ENCODE data around the gene C1orf21.

Gene C1orf21

GRCh38 chr1:184387476-184388318 is 868 bp downstream of the C1orf21 start:
- DNase-seq = peak; percentile 21 to 63 (median 40)

- DNase-seq = peak; percentile 12 to 46 (median 27)
Observed at GRCh38 chr1:184388319-184388889, 1.6 kb downstream of the C1orf21 start.

GRCh38 chr1:184388971-184389370 is 2.1 kb downstream of the C1orf21 start:
- DNase-seq = peak; percentile 7 to 53 (median 30)

GRCh38 chr1:184389446-184389845 is 2.6 kb downstream of the C1orf21 start:
- DNase-seq = no peak

GRCh38 chr1:184390889-184391288 is 4.1 kb downstream of the C1orf21 start:
- peak in 1 of 4 experiments; percentile 11 for DNase-seq

GRCh38 chr1:184392067-184392466 is 5.2 kb downstream of the C1orf21 start:
- no peak for DNase-seq

- no peak for DNase-seq
Observed at GRCh38 chr1:184392779-184393522, 6.1 kb downstream of the C1orf21 start.

GRCh38 chr1:184393962-184394361 is 7.1 kb downstream of the C1orf21 start:
- no peak for DNase-seq

- no peak for DNase-seq
Observed at GRCh38 chr1:184395370-184395769, 8.5 kb downstream of the C1orf21 start.

GRCh38 chr1:184395937-184396480 is 9.2 kb downstream of the C1orf21 start:
- DNase-seq = no peak

GRCh38 chr1:184399192-184399847 is 12.5 kb downstream of the C1orf21 start:
- no peak for DNase-seq

- DNase-seq = peak in 1 of 4 experiments; percentile 5
Observed at GRCh38 chr1:184403961-184404726, 17.3 kb downstream of the C1orf21 start.

GRCh38 chr1:184404727-184405027 is 17.8 kb downstream of the C1orf21 start:
- no peak for DNase-seq

GRCh38 chr1:184405094-184405800 is 18.4 kb downstream of the C1orf21 start:
- DNase-seq = no peak

- DNase-seq = no peak
Observed at GRCh38 chr1:184405801-184406142, 18.9 kb downstream of the C1orf21 start.

- no peak for DNase-seq
Observed at GRCh38 chr1:184406479-184406878, 19.6 kb downstream of the C1orf21 start.

GRCh38 chr1:184407816-184408510 is 21.1 kb downstream of the C1orf21 start:
- DNase-seq = no peak

- DNase-seq = no peak
Observed at GRCh38 chr1:184408580-184408979, 21.8 kb downstream of the C1orf21 start.

- DNase-seq = no peak
Observed at GRCh38 chr1:184409011-184409410, 22.2 kb downstream of the C1orf21 start.

GRCh38 chr1:184412472-184412871 is 25.6 kb downstream of the C1orf21 start:
- no peak for DNase-seq

- DNase-seq = no peak
Observed at GRCh38 chr1:184416481-184416880, 29.7 kb downstream of the C1orf21 start.

Measured in suppressor macrophage (primary cell).